ENCODE data around the gene HRK. TPM values are rescaled to one million over a fixed set of nuclear protein-coding genes. Genes with fewer than 3 reads are reported as not detected.

Gene HRK
- total and polyA plus RNA-seq, 2 of the 4 experiments (the other 2 are of a cell fraction), result not detected

- H3K14ac ChIP-seq (replicated peaks; ENCODE audit: low read depth, low read length), result peak overlapping the region; percentile 97
- no peak overlapping the region for H2BK5ac ChIP-seq (ENCODE audit: low read depth, low read length, poor library complexity, severe bottlenecking)
- no peak overlapping the region for H2BK20ac ChIP-seq (ENCODE audit: low read depth, low read length)
- H4K5ac ChIP-seq (ENCODE audit: low read depth, low read length), result peak overlapping the region; percentile 99
- H3K4ac ChIP-seq (ENCODE audit: low read depth, low read length), result peak overlapping the region; percentile 94
- H2AK9ac ChIP-seq (replicated peaks; ENCODE audit: low read depth, low read length, poor library complexity), result peak overlapping the region; percentile 63
- H3K79me1 ChIP-seq (ENCODE audit: low read depth in 1 of 2, low read length in 2 of 2), result peaks cover 7% of the 10 kb centered on the region in 2 experiments
- H3K9ac ChIP-seq (ENCODE audit: low read depth, low read length), result peak overlapping the region; percentile 99
- dilution Hi-C loops (cut with HindIII; ENCODE audit: low sequenced_read_pairs, unreplicated experiment), result no loop called here
- ChIA-PET POLR2A (ENCODE audit: unreplicated experiment) (interaction anchor here (0.5 kb wide), 1 partner anchor 1653 kb away, joined by 3 read pairs; no protein-coding TSS in a partner anchor), CTCF (no interaction called here)
- H3K56ac ChIP-seq (ENCODE audit: extremely low read depth, insufficient read depth, low read length), result peak overlapping the region; percentile 95; the same call in 1 of the 2 replicates
- H2AK5ac ChIP-seq (ENCODE audit: low read depth, low read length), result peak overlapping the region; percentile 47; the same call in 1 of the 2 replicates
- no TSS peak for BruUV-seq (replicated peaks)
- peak overlapping the region; percentile 94 for H3K4me2 ChIP-seq (ENCODE audit: low read depth, low read length)
- ATAC-seq (ENCODE audit: low read depth), result no peak
- no peaks in the 10 kb centered on the region for H3K27me3 ChIP-seq (ENCODE audit: control insufficient read depth, insufficient read depth, low read length)
- peak overlapping the region; percentile 98 to 100 for H4K8ac ChIP-seq (ENCODE audit: low read depth in 2 of 2, low read length in 2 of 2)
- no peaks in the 10 kb centered on the region for H3K36me3 ChIP-seq (ENCODE audit: control insufficient read depth, insufficient read depth, low read length)
- H2BK15ac ChIP-seq (ENCODE audit: low read depth, low read length), result no peak overlapping the region
- H2BK120ac ChIP-seq (ENCODE audit: low read depth, low read length), result no peak overlapping the region
- no peaks in the 10 kb centered on the region for H4K20me1 ChIP-seq (ENCODE audit: insufficient read depth, low read length)
- in situ Hi-C loops (cut with MboI; ENCODE audit: low sequenced_read_pairs), result no loop called here
- H3K4me1 ChIP-seq (ENCODE audit: control insufficient read depth, insufficient read depth, low read length), result peaks cover 6% of the 10 kb centered on the region
- no peaks in the 10 kb centered on the region for H3K9me3 ChIP-seq (ENCODE audit: control insufficient read depth, insufficient read depth, low read length)
- intact Hi-C loops (cut with micrococcal nuclease), result no loop called here
- no peak overlapping the region; the same call in 1 of the 2 replicates for H3K18ac ChIP-seq (ENCODE audit: low read depth, low read length)
- H3K9me1 ChIP-seq (ENCODE audit: insufficient read depth, low read length), result peaks cover 7% of the 10 kb centered on the region; the same call in 1 of the 2 replicates
- peak; percentile 23 for DNase-seq
- H4K91ac ChIP-seq (ENCODE audit: insufficient read depth, low read depth, low read length), result peak overlapping the region; percentile 91
- H3K4me3 ChIP-seq (ENCODE audit: insufficient read depth, low read depth, low read length), result peak overlapping the region; percentile 93
- peak overlapping the region; percentile 96 for H3K27ac ChIP-seq (ENCODE audit: insufficient read depth, low read length)
- peak overlapping the region; percentile 94 for H2AFZ ChIP-seq (replicated peaks; ENCODE audit: low read length, poor library complexity)
- TF ChIP-seq ELK1 (IDR thresholded peaks at IDR 0.05; ENCODE audit: borderline replicate concordance, low read depth, low read length) (no peak), USF2 (IDR thresholded peaks at IDR 0.05; ENCODE audit: low read depth, low read length) (no peak), RAD21 (IDR thresholded peaks at IDR 0.05; ENCODE audit: low read length) (no peak), CEBPB (IDR thresholded peaks at IDR 0.05; ENCODE audit: low read depth, low read length) (no peak), RFX5 (IDR thresholded peaks at IDR 0.05; ENCODE audit: low read depth, low read length) (no peak), NFE2L2 (IDR thresholded peaks at IDR 0.05; ENCODE audit: low read depth, low read length) (no peak), SMC3 (IDR thresholded peaks at IDR 0.05; ENCODE audit: low read depth, low read length) (no peak), MAFK (IDR thresholded peaks at IDR 0.05; ENCODE audit: low read depth, low read length) (no peak), BHLHE40 (IDR thresholded peaks at IDR 0.05; ENCODE audit: low read depth, low read length) (no peak), FOS (IDR thresholded peaks at IDR 0.05; ENCODE audit: low read depth, low read length) (no peak), CHD1 (IDR thresholded peaks at IDR 0.05; ENCODE audit: low read depth, low read length) (no peak)
- TF ChIP-seq, protein P1, sequence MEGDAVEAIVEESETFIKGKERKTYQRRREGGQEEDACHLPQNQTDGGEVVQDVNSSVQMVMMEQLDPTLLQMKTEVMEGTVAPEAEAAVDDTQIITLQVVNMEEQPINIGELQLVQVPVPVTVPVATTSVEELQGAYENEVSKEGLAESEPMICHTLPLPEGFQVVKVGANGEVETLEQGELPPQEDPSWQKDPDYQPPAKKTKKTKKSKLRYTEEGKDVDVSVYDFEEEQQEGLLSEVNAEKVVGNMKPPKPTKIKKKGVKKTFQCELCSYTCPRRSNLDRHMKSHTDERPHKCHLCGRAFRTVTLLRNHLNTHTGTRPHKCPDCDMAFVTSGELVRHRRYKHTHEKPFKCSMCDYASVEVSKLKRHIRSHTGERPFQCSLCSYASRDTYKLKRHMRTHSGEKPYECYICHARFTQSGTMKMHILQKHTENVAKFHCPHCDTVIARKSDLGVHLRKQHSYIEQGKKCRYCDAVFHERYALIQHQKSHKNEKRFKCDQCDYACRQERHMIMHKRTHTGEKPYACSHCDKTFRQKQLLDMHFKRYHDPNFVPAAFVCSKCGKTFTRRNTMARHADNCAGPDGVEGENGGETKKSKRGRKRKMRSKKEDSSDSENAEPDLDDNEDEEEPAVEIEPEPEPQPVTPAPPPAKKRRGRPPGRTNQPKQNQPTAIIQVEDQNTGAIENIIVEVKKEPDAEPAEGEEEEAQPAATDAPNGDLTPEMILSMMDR (conservative IDR thresholded peaks at IDR 0.05; ENCODE audit: low read depth, low read length), result no peak
- H3K23ac ChIP-seq (ENCODE audit: low read depth, low read length), result peak overlapping the region; percentile 73; the same call in 1 of the 2 replicates
- WGBS, 2 experiments (ENCODE audit: extremely low coverage in 2 of 2, insufficient read length in 1 of 2), result no CpG with 5 or more reads among the region's 11 CpGs
Observed at GRCh38 chr12:116818341-116818856, 62.8 kb downstream of the HRK start.

All from IMR-90 (cell line).